Brain microvascular endothelial cell (primary cell): ENCODE data around the gene PTPRM.

Source experiments
- DNase-seq: peaks from one replicate; pipeline ENCODE4 v3.0.0-alpha.2; 2020
- H3K27ac ChIP-seq: fragments of 250-450 bp; sonication (Bioruptor Pico); 2 replicates; pipeline ENCODE4 v1.5.1; 2020; ENCODE audit warnings: mild to moderate bottlenecking, moderate library complexity
- H3K27me3 ChIP-seq: fragments of 250-450 bp; sonication (Bioruptor Pico); replicated peaks from 2 replicates; pipeline ENCODE4 v1.5.1; 2020; ENCODE audit warnings: mild to moderate bottlenecking
- H3K36me3 ChIP-seq: fragments of 250-450 bp; sonication (Bioruptor Pico); replicated peaks from 2 replicates; pipeline ENCODE4 v1.5.1; 2020; ENCODE audit warnings: mild to moderate bottlenecking
- H3K4me3 ChIP-seq: 2 replicates; pipeline ENCODE4 v1.5.1; 2011; ENCODE audit warnings: low read depth, mild to moderate bottlenecking, control low read depth, low read length, moderate library complexity
- in situ Hi-C: cut with HindIII; loops from 2 replicates; pipeline ENCODE4 v1.10.0; 2017; ENCODE audit warnings: low sequenced_read_pairs, low pct_ligation_motif_present
- TF ChIP-seq, protein P1 (sequence below): IDR thresholded peaks from 2 replicates; pipeline ENCODE4 v1.5.1; 2011; ENCODE audit warnings: low read depth, mild to moderate bottlenecking, moderate library complexity, low read length, control low read depth, inconsistent platforms; ENCODE audit errors: missing control alignments

The PTPRM gene

DNA sequence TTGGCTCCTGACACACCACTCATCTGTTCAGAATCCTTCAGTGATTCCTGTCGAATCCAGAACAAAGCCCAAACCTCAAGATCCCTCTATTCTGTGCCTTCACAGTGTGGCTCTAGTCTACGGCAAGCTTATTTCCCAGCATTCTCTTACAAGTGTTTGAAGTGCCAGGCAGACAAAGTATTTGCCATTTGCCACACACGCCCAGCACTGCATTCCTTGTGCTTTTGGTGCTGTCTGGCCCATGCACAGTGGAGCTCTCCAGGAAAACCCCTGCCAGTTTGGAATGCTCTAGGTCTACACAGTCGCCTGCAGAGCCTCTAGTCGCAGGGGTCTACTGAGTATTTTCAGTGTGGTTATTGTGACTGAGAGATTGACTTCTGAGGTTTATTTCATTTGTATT lies 783.5 kb downstream of the PTPRM start:
- H3K27ac ChIP-seq = no peak overlapping the region
- no peak overlapping the region for H3K4me3 ChIP-seq
- DNase-seq = no peak
- H3K27me3 ChIP-seq = no peaks in the 10 kb centered on the region
- TF ChIP-seq, protein P1, sequence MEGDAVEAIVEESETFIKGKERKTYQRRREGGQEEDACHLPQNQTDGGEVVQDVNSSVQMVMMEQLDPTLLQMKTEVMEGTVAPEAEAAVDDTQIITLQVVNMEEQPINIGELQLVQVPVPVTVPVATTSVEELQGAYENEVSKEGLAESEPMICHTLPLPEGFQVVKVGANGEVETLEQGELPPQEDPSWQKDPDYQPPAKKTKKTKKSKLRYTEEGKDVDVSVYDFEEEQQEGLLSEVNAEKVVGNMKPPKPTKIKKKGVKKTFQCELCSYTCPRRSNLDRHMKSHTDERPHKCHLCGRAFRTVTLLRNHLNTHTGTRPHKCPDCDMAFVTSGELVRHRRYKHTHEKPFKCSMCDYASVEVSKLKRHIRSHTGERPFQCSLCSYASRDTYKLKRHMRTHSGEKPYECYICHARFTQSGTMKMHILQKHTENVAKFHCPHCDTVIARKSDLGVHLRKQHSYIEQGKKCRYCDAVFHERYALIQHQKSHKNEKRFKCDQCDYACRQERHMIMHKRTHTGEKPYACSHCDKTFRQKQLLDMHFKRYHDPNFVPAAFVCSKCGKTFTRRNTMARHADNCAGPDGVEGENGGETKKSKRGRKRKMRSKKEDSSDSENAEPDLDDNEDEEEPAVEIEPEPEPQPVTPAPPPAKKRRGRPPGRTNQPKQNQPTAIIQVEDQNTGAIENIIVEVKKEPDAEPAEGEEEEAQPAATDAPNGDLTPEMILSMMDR = no peak
- H3K36me3 ChIP-seq = no peaks in the 10 kb centered on the region
- in situ Hi-C loops = no loop called here

DNA sequence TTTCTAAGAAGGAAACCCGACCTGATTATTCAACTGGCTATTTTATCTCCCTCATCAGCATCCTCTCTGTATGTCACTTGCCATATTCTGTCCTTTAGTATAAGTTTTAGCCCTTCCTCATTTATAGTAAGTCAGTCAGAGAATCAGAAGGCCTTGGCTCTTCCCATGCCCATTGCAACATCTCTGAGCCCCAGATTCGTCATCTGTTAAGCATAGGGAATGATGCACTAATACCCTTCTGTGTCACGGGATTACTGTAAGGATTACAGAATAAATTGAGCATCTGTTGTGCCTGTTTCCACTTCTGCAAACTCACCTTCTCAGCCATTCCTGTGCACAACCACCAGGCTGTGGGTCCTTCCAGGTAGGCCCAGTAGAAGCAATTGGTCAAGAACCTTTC lies 784.0 kb downstream of the PTPRM start:
- H3K27ac ChIP-seq = no peak overlapping the region
- DNase-seq = no peak
- H3K4me3 ChIP-seq = no peak overlapping the region
- TF ChIP-seq, protein P1 = no peak
- no peaks in the 10 kb centered on the region for H3K27me3 ChIP-seq
- H3K36me3 ChIP-seq = no peaks in the 10 kb centered on the region
- in situ Hi-C loops = no loop called here

DNA sequence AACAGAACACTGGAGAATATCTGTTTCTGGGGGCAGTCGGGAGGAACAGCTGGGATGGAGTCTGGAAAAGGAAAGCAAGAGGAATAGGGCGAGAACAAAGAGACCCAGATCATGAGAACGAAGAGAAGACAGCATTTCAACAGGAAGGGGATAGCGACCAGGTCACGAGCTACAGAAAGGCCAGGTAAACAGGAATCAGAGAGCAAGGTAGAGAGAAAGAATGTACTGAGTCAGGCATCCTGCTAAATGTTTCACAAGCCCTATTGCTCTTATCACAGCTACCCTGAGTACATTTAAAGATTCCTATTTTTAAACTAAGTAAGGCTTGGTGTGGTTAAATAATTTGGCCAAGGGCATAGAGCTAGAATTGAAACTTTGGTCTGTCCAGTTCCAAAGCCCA lies 787.2 kb downstream of the PTPRM start:
- Histone ChIP-seq H3K4me3 (no peak overlapping the region), H3K27ac (no peak overlapping the region), H3K27me3 (no peaks in the 10 kb centered on the region), H3K36me3 (no peaks in the 10 kb centered on the region)
- in situ Hi-C loops = no loop called here
- TF ChIP-seq, protein P1 = no peak
- DNase-seq = no peak

DNA sequence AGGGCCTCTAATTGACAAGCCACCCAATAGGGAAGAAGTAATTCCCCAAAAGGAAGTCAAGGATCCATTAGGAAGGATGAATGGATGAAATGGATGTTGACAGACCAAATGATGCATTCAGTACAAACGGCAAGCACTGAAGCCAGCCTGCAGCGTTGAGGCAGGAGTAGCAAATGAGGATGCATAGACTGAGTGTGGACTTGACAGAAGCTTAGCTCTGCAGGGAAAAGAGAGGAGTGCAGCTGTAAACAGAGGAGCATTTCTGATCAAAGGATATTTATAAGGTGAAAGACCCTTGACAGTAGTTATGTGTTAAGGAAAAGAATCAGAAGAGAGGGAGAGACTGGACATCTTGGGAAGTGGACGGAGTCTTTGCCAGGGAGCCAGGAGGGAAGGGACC lies 788.9 kb downstream of the PTPRM start:
- Histone ChIP-seq H3K27ac (no peak overlapping the region), H3K27me3 (no peaks in the 10 kb centered on the region), H3K36me3 (no peaks in the 10 kb centered on the region), H3K4me3 (no peak overlapping the region)
- TF ChIP-seq, protein P1 = no peak
- in situ Hi-C loops = no loop called here
- DNase-seq = no peak

DNA sequence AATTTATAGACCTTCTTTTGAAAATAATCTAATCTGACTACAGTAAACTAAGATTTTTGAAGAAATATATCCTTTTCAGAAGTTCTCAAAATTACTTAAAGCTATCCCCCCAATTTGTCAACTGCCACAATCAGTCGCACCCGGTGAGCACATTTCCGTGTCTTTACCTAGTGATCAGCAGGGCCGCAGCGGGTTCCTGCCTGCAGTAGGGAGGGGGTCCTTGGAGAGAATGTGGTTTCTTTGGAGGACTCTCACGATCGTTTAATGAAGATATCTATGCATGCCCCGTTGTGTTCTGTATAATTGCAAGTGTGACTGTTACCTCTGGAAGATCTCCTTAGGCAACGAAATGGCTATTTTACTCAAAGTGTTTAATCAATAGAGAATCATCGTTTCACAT lies 790.2 kb downstream of the PTPRM start:
- H3K4me3 ChIP-seq = no peak overlapping the region
- no peak for DNase-seq
- H3K27me3 ChIP-seq = no peaks in the 10 kb centered on the region
- in situ Hi-C loops = no loop called here
- no peak overlapping the region for H3K27ac ChIP-seq
- TF ChIP-seq, protein P1 = no peak
- no peaks in the 10 kb centered on the region for H3K36me3 ChIP-seq

DNA sequence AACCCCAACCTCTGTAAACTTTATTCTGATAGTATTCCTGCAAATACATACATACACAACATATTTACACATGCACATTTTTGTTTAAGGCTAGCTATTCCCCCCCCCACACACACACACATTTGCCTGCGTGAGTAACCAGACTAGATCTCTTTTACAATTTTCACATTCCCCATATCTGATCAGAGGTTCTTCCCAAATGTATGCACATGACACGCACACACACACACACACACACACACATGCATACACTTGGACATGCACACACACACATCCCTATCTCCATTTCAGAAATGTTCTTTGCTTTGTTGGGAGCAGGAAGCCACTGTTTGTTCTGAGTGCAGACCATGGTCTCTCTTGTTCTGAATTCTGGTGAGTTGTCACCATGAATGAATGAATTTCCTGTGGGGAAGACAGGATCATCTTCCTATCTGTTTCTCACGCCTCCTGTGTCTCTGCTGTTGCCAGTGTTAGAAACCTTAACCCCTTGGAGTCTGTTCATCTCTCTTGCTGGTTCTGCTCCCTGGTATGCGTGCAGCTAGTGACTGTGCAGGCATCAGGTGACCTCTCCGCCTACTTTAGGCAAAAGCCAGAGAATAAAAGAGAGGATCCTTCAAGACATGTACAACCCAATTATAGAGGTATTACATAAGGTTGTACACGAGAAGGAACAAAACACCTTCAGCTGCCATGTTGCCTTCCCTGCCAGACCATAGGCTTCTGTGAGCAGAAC lies 791.1 kb downstream of the PTPRM start:
- no peak overlapping the region for H3K27ac ChIP-seq
- in situ Hi-C loops = no loop called here
- H3K36me3 ChIP-seq = no peaks in the 10 kb centered on the region
- DNase-seq = no peak
- no peaks in the 10 kb centered on the region for H3K27me3 ChIP-seq
- TF ChIP-seq, protein P1 = no peak
- no peak overlapping the region for H3K4me3 ChIP-seq
